ENCODE data around the gene CDHR3. TPM values are rescaled to one million over a fixed set of nuclear protein-coding genes. Genes with fewer than 3 reads are reported as not detected.

CDHR3 gene
- total RNA-seq, 1 experiment from 2014 or later, result 5.0 TPM

DNA sequence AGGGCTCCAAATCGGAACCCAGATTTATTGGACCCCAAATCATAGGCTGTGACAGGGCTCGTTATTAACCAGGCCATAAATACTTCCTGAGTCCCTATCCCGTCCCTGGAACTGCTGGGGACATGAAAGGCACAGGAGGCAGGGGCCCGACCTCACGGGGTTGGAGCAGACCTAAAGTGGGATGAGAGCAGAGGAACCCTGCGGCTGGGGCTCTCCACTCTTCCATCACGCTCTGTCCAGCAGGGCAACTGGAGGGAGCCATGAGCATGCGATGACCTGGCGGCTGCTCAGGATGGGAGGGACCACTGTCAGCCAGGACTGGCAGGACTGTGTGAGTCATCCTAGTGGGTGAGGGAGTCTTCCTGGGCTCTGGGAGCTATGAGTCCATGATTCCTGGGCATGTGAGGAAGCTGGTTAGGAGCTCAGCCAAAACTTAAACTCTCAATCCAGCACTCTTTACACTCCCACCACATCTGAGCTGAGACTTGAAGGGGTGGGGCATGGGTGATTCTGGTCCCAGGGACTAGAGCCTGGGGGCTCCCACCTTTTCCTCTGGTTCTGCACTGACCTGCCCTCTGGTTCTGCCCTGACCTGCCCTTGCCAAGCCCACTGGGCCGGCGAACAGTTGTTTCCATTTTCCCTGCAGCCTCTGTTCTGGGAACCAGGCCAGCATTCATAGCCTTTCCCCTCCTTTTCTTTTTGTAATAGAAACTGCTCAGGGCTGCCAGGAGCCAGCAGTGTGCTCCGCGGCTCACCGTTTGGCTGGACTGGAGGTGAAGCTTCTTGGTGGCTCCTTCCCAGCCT lies 101.9 kb downstream of the CDHR3 start:
- peak; percentile 97 for DNase-seq (ENCODE audit: low read depth)

DNA sequence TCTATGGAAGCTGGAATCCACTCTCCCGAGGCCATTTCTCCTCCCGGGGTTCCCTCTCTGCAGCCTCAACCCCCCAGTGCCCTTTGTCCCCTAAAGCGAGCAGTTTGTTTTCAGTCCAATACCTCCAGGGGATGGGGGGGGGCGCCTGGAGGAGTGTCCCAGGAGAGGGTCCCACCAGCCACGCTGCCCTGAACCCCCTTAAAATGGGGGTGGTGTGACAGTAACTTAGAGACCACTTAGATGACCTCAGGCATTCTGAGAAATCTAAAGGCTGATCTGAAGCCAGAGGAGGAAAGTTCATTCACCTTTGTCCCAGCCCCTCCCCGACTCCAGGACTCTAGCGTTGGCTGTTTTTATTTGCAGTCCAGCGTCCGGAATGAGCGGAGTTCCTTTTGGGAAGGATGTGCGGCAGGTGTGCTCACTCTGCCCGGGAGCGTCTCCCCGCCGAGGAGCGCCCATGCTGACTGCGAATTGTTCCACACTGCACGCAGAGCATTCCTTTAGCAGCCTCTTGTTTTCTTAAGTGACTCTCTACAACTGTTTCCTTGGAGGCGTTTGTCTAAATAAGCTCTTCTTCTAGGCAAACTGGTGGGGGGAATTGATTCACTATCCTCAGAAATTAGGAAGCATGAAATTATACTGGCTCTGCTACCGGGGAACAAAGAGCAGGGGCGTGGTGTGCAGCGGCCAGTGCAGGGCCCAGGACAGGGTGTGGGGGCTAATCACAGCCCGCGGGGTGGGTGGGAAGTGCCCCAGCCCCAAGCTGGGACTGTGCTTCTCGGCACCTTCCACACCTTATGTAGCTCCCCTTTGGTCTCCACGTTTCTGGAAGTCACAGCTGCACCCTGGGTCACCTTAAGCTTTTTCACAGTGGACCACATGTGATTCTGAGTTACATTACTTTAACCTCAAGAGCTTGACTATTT lies 102.8 kb downstream of the CDHR3 start:
- no peak for DNase-seq (ENCODE audit: low read depth)

DNA sequence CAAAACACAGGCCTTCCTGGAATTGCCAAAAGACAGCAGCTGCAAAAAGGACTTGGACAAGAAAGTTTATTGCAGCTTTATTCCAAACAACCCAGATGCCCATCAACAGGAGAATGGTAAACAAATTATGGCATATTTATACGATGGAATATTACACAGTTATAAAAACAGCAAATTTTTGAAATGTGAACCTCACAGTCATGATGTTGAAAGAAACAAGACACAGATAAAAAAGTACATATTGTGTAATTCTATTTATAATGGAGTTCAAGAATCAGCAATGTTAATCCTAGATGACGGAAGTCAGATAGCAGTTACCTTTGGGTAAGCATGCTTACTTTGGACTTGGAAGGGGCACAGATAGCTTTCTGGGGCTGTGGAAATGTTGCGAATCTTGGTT lies 104.6 kb downstream of the CDHR3 start:
- no peak for DNase-seq (ENCODE audit: low read depth)

DNA sequence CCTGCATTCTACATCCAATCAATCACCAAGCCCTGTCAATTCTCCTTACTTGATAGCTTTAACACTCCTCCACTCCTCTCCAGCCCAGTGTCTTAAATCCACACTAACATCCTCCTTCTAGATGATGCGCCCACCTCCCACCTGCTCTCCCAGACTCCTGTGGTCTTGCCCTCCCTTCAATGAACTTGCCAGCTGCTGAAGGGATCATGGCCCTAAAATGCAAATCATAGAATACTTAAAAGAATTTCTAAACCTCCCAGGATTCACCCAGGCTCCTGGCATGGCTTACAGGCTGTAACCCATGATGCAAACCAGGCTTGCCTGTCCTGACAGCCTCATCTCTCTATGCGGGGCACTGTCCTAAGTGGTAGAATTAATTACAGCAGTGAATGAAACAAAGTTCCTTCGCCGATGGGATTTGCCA lies 105.5 kb downstream of the CDHR3 start:
- DNase-seq (ENCODE audit: low read depth), result no peak

DNA sequence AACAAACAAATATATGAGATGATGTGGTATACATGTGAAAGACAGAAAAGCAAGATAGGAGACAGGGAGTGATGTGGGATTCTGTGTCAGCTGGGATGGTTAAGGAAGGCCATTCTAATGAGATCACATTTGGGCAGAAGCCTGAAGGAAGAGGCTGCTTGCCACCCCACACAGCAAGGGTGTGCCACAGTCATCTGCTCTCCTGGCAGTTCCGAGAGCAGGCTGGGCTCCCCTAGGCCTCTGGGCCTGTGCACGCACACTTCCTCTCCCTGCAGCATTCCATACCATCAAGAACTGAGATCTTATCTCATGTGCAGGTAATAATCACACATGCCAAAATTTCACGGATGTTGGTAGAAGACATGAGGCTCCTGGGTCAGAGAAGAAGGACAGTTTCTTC lies 105.9 kb downstream of the CDHR3 start:
- no peak for DNase-seq (ENCODE audit: low read depth)

DNA sequence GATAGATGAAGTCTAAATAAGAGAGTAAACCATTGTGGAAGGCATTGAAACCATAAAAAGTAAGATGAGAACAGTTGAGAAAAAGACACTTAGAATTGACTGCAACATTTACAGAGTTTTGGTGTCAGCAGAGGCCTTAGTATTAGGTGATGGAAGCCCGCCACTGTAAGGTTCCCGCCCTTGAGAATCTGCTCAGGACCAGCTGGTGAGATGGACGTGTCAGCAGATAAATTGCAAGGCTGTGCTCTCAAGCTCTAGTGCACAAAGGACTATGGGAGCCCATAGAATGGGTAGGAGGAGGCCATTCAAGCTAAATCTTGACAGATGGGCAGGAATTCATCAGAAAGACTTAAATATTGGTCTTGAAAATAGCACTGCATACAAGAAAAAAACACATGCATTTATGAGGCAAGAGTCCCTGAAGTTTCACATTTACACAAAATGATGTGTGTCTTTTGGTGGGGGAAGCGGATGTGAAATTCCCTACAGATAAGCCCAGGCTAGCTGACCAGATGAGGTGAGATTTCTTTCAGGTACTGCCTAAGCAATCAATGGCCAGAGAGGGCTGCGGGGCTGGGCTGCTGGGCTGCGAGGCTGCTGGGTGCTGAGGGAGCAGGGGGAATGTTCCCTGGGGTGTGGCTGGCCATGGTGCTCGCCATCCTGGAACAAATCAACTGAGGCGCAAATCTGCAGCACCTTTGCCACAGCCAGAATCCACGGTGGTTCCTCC lies 106.6 kb downstream of the CDHR3 start:
- no peak for DNase-seq (ENCODE audit: low read depth)

DNA sequence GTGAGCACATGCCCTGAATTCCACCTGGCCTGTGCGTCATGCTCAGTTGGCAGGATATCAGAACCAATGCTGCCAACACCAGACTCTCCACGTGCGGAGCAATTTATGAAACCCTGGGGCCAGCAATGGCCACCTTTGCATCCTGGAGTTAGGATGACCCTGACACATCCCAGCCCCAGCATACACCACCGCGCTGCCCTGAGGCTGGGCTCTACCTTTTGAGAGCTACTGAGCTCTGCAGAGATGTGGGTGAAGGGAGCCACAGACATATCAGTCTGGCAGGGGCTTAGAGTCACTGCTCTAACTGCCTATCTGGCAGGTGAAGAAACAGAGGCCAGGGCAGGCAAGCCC lies 107.1 kb downstream of the CDHR3 start:
- no peak for DNase-seq (ENCODE audit: low read depth)

DNA sequence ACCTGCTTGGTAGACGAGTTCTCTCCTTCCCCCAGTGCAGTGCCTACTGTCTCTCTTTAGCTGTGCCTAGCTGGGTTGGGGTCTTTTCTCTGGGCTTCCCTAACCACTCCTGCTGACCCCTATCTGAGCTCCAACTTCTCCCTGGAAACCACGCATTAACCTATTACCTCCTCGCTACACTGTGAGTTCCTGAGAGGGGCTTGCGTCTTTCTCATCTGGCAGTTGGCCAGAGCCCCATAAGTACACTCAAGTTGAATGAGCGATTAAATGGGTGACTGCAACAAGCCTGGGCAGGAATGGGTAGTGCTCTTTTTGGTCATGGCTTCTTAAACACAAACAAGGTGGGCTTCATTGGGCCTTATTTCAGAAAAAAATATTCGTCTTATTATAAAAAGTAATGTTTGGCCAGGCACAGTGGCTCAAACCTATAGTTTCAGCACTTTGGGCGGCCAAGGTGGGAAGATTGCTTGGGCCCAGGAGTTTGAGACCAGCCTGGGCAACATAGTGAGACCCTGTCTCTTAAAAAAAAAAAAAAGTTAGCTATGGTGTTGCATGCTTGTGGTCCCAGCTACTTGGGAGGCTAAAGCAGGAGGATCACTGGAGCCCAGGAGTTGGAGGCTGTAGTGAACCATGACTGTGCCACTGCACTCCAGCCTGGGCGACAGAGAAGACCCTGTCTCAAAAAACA lies 107.6 kb downstream of the CDHR3 start:
- no peak for DNase-seq (ENCODE audit: low read depth)

DNA sequence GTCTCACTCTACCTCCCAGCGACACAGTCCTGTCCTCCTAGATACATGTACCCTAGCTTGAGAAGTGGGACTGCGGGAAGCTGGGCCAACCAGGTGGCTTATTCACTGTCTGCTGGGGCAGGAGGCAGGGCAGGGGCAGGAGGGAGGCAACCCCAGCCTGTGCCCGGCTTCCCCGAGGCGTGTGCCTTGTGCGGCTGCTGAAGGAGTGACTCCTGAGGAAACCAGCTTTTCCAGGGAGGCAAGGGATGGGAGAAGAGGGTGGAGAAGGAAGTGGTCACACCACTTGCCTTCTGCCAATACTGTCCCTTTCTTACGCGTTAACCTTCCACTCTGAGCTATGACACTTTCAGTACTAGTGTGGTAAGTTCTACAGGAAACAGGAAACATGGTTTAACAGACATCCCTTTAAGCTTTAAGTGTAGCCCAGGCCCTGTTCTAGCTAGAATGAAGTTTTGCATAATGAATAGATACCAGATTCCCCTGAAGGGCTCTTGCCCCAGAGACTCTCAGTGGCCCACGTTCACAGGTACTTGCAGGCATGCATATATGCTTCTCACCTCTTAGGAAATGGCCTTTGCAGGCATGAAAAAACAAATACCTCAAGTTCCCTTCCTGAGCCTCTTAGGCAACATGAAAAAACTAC lies 108.4 kb downstream of the CDHR3 start:
- peak; percentile 77 for DNase-seq (ENCODE audit: low read depth)

DNA sequence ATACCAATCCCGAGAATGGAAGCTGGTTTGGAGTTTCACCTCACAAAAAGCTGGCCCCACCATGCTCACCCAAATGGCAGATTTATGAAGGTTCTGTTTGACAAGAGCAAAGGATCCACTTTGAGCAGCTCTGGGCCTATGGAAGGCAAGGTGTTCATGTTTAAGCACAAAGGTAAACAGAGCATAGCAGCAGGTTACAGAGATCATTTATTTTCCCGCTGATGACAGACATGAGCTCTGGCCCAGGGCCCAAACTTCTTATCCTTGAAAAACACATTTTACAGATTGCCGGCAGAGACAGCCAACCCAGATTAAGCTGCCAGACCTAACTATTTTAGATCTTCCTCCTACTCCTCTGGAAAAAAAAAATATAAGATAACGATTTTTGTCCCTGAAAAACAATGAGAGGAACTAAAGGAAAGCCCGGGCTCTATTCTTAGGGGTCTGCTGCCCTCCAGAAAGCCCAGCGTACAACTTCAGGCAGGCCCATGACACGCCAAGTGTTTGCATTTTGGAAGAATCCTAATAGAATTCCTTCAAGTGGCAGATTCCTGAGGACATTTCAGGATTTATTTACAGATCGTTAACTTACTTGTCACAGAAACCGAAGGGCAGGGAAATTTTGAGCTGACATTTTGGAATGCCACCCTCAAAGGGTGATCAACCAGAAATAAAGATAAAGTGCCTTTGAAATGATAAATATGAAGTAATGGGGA lies 109.1 kb downstream of the CDHR3 start:
- DNase-seq (ENCODE audit: low read depth), result no peak

DNA sequence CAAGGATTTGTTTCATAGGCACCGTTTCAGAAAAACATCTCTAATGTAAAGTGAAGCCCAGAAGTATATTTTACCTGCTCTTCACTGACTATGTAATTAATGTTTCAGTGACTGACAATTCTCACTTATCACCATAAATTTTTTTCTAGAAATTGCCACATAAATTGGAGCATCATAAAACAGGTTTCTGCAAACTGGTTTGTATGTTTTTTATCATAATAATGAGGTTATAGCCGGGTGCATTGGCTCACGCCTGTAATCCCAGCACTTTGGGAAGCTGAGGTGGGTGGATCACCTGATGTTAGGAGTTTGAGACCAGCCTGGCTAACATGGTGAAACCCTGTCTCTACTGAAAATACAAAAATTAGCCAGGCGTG lies 109.6 kb downstream of the CDHR3 start:
- DNase-seq (ENCODE audit: low read depth), result no peak

DNA sequence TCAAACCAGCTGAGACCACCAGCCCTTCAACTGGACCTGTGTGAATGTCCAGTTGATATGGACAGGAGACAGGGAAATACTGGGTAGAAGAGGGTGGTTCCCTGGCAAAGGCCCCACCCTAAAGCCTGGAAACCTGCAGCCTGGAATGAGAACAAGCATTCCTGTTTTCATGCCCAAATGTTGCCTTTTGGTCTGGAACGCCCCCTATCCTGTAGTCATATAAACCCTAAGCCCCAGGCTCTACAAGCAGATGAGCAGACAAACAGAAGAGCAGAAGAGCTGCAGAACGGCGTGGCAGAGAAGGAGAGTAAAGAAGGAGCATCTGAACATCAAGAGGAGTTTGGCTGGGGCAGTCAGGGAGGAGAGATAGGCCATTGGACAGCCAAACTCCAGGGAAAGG lies 110.6 kb downstream of the CDHR3 start:
- DNase-seq (ENCODE audit: low read depth), result no peak

DNA sequence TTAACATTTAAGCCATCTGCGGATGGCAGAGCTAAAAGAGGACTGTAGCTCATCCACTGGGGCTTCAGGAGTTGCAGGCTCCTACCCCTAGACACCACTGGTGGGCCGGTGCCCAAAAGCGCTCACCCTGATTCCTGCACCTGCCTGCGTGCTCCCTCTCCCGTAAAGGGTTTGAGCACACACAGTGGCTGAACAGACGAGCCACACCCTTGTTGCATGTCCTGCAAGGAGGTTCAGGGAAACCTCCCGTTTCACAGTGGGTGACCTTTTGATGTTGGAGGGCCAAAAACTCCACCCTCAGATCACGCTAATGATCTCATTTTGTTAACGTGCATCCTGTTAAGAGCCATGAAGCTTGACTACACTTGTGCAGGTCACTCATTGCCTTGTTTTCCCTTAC lies 111.2 kb downstream of the CDHR3 start:
- no peak for DNase-seq (ENCODE audit: low read depth)

DNA sequence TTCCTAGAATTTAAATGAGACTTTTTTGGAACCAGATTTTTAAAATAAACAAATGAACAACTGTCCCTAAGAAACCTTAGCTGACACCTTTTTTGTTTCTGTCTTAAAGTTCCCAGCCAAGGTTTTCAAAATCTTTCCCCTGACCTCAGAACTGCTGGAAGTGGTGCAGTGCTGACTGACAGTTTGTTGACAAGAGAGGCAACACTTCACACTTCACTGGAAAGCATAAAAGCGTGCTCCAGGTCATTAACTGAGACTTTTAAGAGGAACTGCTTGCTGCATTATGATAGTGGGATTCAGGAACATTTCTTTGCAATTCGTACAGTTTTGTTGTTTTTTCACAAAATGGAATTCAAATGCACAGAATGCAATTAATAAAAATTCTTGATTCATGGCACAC lies 112.9 kb downstream of the CDHR3 start:
- no peak for DNase-seq (ENCODE audit: low read depth)

DNA sequence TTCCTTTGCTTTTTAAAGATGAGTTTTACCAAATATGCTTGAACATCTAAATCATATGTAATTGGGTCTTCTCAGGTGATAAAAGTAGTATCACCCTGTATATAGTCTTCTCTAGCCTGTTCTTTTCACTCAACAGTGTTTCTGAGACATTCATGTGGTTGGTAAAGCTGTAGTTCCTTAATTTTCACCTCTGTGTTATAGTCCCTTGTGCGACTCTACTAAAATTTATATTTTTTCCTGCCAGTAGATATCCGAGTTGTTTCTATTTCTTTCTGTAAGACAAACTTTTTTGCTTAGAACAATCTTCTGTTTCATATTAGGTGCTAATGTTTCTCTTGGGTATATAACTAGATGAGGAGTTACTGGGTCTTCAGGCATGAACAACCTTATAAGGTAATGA lies 113.5 kb downstream of the CDHR3 start:
- no peak for DNase-seq (ENCODE audit: low read depth)

DNA sequence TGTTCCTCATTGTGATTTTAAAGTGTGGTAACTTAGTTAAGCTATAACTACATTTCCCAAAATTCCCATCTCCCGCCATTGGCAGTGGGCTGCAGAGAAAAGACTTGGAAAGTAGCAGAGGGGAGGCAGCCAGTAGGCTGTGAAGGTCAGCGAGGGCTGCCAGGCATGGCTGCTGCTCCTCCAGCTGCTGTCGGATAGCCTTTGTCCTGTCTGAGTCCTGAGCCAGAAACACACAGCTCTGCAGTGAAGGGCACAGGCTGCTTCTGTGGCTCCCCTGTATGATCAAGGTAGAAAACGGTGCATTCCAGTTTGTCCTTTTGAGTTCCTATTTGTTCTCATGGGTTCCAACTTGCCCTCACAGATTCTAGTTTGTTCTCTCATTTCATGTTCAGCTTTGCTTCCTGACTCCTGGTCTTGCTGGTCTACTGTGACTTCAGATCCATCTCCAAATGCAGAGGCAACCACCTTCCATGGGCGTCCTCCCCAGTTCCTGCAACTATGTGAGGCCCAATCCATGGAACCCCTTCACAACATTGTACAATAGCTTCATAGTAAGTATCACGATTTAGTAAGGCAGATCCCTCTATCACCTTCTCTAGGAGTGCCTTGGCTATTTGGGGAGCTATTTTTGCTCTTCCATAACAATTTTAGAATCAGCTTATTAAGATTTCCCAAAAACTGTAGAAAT lies 117.4 kb downstream of the CDHR3 start:
- no peak for DNase-seq (ENCODE audit: low read depth)

DNA sequence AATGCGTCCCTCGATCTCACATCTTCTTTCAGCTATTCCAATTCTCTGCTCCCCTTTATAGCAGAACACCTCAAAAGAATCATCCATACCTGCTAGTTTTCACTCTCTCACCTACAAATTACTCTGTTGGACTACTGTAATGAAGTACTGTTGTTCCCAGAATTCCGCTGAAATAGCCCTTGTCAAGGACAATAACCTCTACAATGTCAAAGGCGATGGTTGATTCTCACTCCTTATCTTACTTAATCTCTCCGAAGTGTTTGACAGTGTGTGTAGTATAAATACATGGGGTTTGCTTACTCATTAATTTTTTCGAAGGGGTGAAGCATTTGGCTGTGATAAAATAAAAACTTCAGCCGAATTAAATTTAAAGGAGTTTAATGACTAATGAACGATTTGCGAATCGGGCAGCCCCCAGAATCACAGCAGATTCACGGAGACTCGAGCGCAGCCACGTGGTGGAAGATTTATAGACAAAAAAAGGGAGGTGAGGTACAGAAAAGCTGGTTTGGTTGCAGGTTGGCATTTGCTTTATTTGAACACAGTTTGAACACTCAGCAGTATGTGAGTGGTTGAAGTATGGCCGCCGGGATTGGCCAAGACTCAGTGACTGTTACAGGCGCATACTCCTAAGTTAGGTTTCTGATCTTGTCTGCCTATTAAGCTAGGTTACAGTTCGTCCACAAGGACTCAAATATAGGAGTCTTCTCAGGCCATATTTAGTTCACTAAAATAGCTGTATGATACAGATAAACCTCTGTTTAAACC lies 119.2 kb downstream of the CDHR3 start:
- DNase-seq (ENCODE audit: low read depth), result no peak
